Uterus (tissue), 2 donors: ENCODE measurements around the gene PROC.

ENCODE experiments used
- CTCF ChIP-seq, 4 experiments: fragments of 200-600 bp in 2 of 4; fragments of 450-650 bp in 2 of 4; sonication (generic) in 2 of 4; IDR thresholded peaks; one replicate each; pipeline ENCODE4 v1.5.1; 2016 to 2019; ENCODE audit warnings: antibody characterized with exemption in 4 of 4, mild to moderate bottlenecking in 2 of 4, moderate library complexity in 1 of 4
- POLR2A ChIP-seq, 2 donors: fragments of 450-650 bp; IDR thresholded peaks; one replicate each; pipeline ENCODE4 v1.6.1; 2016; ENCODE audit warnings: antibody characterized with exemption in 2 of 2, mild to moderate bottlenecking in 1 of 2, moderate library complexity in 1 of 2

DNA sequence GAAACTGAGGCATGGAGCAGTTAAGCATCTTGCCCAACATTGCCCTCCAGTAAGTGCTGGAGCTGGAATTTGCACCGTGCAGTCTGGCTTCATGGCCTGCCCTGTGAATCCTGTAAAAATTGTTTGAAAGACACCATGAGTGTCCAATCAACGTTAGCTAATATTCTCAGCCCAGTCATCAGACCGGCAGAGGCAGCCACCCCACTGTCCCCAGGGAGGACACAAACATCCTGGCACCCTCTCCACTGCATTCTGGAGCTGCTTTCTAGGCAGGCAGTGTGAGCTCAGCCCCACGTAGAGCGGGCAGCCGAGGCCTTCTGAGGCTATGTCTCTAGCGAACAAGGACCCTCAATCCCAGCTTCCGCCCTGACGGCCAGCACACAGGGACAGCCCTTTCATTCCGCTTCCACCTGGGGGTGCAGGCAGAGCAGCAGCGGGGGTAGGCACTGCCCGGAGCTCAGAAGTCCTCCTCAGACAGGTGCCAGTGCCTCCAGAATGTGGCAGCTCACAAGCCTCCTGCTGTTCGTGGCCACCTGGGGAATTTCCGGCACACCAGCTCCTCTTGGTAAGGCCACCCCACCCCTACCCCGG, 1.3 kb downstream of the PROC start:
- TF ChIP-seq CTCF (IDR thresholded peaks at IDR 0.05) (no peak), POLR2A (IDR thresholded peaks at IDR 0.05) (no peak)
